ENCODE data around the gene F10. TPM values are rescaled to one million over a fixed set of nuclear protein-coding genes. Genes with fewer than 3 reads are reported as not detected.

The F10 gene
- total and polyA plus RNA-seq, 2 of the 13 experiments (the other 11 are each of a cell fraction or from before 2014, with no cell fraction given) = 58.4 to 237 TPM

DNA sequence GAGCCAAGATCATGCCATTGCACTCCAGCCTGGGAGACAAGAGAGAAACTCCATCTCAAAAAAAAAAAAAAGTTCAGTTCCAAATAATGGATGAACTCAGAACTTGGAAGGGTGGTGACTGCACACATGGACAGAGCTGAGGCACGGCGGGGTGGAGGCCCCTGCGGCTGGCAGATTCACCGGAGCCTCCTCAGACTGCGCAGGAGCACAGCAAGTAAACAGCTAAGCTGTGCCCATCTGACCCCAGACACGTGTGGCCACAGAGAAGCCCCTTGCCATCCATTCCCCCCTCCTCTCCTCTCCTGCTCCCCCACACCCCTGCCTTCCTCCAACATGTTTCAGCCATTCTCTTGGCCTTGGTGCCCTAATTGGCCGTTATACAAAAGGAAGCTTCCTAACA is 20.3 kb downstream of the F10 start:
- H3K9me3 ChIP-seq (ENCODE audit: low read length) = no peaks in the 10 kb centered on the region
- BruUV-seq (replicated peaks) = no TSS peak
- ATAC-seq (no peak), FAIRE-seq (no peak), DNase-seq (ENCODE audit: low spot score) (no peak)
- H3K4me1 ChIP-seq (ENCODE audit: insufficient read depth, low read length) = peaks cover 39% of the 10 kb centered on the region
- H3K27me3 ChIP-seq (ENCODE audit: control insufficient read depth in 1 of 2, insufficient read depth in 2 of 2, low read length in 2 of 2) = no peaks in the 10 kb centered on the region
- ChIA-PET CTCF (ENCODE audit: low intra/inter-chr PET ratio, low total read pairs) (no interaction called here), POLR2A (no interaction called here)
- H3K4me2 ChIP-seq (ENCODE audit: low read depth, low read length) = no peak overlapping the region
- TF ChIP-seq, protein P1, sequence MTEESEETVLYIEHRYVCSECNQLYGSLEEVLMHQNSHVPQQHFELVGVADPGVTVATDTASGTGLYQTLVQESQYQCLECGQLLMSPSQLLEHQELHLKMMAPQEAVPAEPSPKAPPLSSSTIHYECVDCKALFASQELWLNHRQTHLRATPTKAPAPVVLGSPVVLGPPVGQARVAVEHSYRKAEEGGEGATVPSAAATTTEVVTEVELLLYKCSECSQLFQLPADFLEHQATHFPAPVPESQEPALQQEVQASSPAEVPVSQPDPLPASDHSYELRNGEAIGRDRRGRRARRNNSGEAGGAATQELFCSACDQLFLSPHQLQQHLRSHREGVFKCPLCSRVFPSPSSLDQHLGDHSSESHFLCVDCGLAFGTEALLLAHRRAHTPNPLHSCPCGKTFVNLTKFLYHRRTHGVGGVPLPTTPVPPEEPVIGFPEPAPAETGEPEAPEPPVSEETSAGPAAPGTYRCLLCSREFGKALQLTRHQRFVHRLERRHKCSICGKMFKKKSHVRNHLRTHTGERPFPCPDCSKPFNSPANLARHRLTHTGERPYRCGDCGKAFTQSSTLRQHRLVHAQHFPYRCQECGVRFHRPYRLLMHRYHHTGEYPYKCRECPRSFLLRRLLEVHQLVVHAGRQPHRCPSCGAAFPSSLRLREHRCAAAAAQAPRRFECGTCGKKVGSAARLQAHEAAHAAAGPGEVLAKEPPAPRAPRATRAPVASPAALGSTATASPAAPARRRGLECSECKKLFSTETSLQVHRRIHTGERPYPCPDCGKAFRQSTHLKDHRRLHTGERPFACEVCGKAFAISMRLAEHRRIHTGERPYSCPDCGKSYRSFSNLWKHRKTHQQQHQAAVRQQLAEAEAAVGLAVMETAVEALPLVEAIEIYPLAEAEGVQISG (CRISPR knock-in tag; IDR thresholded peaks at IDR 0.05) = no peak
- TF ChIP-seq ZNF740 (CRISPR knock-in tag; IDR thresholded peaks at IDR 0.05) (no peak), ZSCAN9 (CRISPR knock-in tag; IDR thresholded peaks at IDR 0.05; ENCODE audit: borderline replicate concordance) (no peak), ZNF280B (CRISPR knock-in tag; IDR thresholded peaks at IDR 0.05; ENCODE audit: borderline replicate concordance) (no peak)
- no peaks in the 10 kb centered on the region for H3K79me2 ChIP-seq (ENCODE audit: insufficient read depth, low read length)
- 93% methylated on average over 7 of the region's 7 CpGs for WGBS (ENCODE audit: low lambda C conversion rate)
- no peak overlapping the region for H2AFZ ChIP-seq (ENCODE audit: low read length)
- H4K20me1 ChIP-seq (ENCODE audit: insufficient read depth, low read length) = no peaks in the 10 kb centered on the region
- in situ Hi-C loops (cut with HindIII; ENCODE audit: extremely low pct_ligation_motif_present, low pct_unique_long_range_greater_than_20kb) (no loop called here), intact Hi-C loops (cut with micrococcal nuclease; ENCODE audit: unreplicated experiment) (no loop called here)
- H3K4me3 ChIP-seq (replicated peaks in 1 of 3; ENCODE audit: insufficient read depth in 1 of 3, low read depth in 2 of 3, low read length in 3 of 3) = no peak overlapping the region
- H3K27ac ChIP-seq (ENCODE audit: extremely low read length, insufficient read depth, low read length) = no peak overlapping the region
- no peak overlapping the region for H3K9ac ChIP-seq (ENCODE audit: insufficient read depth, low read depth, low read length)
- peaks cover 14 to 53% of the 10 kb centered on the region in 2 experiments; a peak in 4 of 5 replicates for H3K36me3 ChIP-seq (replicated peaks in 1 of 2; ENCODE audit: control insufficient read depth in 1 of 2, insufficient read depth in 2 of 2, low read length in 2 of 2)
